Astrocyte (in vitro differentiated cells and primary cell): Measurements from ENCODE around the gene GPLD1.

ENCODE experiments used
- CTCF ChIP-seq: IDR thresholded peaks from 2 replicates; pipeline ENCODE4 v1.5.1; 2011; ENCODE audit warnings: low read depth, mild to moderate bottlenecking, inconsistent platforms, low read length, moderate library complexity; ENCODE audit not compliant: insufficient read depth
- EZH2 ChIP-seq: IDR thresholded peaks from 2 replicates; pipeline ENCODE4 v1.6.1; 2012; ENCODE audit warnings: mild to moderate bottlenecking, low read length, inconsistent platforms; ENCODE audit not compliant: insufficient read depth

DNA sequence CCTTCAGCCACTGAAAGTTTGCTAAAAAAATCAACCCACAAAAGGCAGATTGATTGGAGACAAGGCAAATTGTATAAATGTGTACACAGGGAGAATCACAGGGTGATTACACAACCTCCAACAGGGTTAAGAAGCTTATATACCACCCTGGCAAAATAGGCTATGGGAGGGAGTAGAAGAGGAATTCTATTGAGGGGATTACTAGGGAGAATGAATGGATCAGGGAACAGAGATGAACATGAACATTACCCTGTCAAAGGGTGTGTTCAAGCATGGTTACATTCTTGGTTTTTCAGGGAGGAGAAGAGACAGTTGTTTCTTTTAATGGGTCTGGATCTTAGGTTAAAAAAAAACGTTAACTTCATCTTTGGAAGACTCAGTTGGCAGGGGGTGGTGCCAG lies 91.7 kb downstream of the GPLD1 start:
- TF ChIP-seq CTCF (no peak), EZH2 (no peak)
